GM12865 (cell line): ENCODE measurements around the gene FRMD3.
A peak's percentile ranks its signal among the peaks of the same experiment; 100 is the strongest.

ENCODE experiments used
- DNase-seq: peaks from one replicate; pipeline ENCODE4 v3.0.0; 2010; ENCODE audit warnings: low read depth
- H3K4me3 ChIP-seq: 2 replicates; pipeline ENCODE4 v1.5.1; 2011; ENCODE audit warnings: mild to moderate bottlenecking, low read depth, low read length, control low read depth
- TF ChIP-seq, protein P1 (sequence below): IDR thresholded peaks from 2 replicates; pipeline ENCODE4 v1.5.1; 2011; ENCODE audit warnings: low read length, control low read depth, low read depth, inconsistent platforms; ENCODE audit not compliant: insufficient read depth; ENCODE audit errors: missing control alignments

Gene FRMD3

DNA sequence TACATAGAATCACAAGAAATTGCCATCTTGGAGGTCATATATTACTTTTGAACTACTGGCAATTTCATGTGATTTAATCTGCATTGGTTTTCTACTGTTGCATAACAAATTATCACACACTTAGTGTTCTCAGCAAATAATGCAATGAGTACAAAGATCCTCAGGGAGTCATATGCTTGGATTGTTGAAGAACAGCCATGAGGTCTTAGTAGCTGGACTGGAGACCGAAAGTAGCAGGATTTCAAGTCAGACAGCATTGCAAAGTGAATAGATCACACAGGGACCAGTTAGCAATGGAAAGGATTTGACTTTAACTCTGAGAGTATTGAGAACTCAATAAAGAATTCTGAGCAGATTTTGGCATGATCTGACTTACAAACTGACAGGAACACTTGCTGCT, 32.2 kb upstream of the FRMD3 start:
- H3K4me3 ChIP-seq: no peak overlapping the region
- TF ChIP-seq, protein P1, sequence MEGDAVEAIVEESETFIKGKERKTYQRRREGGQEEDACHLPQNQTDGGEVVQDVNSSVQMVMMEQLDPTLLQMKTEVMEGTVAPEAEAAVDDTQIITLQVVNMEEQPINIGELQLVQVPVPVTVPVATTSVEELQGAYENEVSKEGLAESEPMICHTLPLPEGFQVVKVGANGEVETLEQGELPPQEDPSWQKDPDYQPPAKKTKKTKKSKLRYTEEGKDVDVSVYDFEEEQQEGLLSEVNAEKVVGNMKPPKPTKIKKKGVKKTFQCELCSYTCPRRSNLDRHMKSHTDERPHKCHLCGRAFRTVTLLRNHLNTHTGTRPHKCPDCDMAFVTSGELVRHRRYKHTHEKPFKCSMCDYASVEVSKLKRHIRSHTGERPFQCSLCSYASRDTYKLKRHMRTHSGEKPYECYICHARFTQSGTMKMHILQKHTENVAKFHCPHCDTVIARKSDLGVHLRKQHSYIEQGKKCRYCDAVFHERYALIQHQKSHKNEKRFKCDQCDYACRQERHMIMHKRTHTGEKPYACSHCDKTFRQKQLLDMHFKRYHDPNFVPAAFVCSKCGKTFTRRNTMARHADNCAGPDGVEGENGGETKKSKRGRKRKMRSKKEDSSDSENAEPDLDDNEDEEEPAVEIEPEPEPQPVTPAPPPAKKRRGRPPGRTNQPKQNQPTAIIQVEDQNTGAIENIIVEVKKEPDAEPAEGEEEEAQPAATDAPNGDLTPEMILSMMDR: no peak
- no peak for DNase-seq

DNA sequence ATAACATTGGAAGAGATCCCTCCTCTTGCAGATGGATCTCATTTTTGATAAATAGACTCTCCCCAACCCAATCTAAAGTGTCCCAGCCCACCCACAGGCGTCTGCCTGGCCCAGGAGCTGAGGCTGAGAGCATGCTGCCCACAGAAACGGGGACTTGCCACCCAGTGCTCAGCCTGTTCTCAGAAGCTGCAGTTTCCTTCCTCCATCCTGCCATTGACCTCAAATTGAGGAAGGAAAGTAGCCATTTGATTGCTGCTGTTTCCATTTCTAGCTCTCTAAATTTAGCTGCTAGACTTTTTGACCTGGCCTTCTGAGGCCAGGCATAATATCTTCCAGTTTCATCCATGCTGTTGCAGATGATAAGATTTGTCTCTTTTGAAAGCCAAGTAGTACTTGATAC, 31.1 kb upstream of the FRMD3 start:
- peak; percentile 12 for DNase-seq
- no peak overlapping the region for H3K4me3 ChIP-seq

GRCh38 chr9:83563360-83563759, 25.2 kb upstream of the FRMD3 start:
- DNase-seq: no peak
- TF ChIP-seq, protein P1: no peak

More for the DNA sequence above, 31.1 kb upstream of the FRMD3 start:
- TF ChIP-seq, protein P1: no peak

GRCh38 chr9:83560169-83560826, 22.1 kb upstream of the FRMD3 start:
- TF ChIP-seq, protein P1: no peak
- no peak overlapping the region for H3K4me3 ChIP-seq
- DNase-seq: no peak

More at GRCh38 chr9:83563360-83563759, 25.2 kb upstream of the FRMD3 start:
- H3K4me3 ChIP-seq: no peak overlapping the region

- H3K4me3 ChIP-seq: no peak overlapping the region
- DNase-seq: no peak
- TF ChIP-seq, protein P1: no peak
These were observed 19.6 kb upstream of the FRMD3 start for GRCh38 chr9:83557771-83558170.

DNA sequence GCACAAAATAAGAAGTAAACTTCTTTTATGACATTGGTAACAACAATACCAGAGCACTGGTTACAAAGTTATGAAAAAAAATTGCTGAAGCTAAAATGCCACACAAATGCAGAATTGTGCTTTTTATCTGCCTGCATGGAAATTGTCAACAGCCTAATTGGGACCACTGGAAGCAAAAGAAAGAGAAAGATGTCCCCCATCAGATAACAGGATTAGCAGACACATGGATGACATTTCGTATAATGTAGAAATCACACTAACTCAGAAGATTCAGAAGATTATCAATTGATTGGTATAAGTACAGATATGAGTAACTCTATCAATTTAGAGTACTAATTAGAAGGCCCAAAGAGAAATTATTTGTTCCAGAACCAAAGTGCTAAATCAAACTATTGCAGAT, 19.1 kb upstream of the FRMD3 start:
- TF ChIP-seq, protein P1: no peak
- DNase-seq: no peak
- no peak overlapping the region for H3K4me3 ChIP-seq

GRCh38 chr9:83554278-83554677, 16.1 kb upstream of the FRMD3 start:
- DNase-seq: no peak
- TF ChIP-seq, protein P1: no peak
- H3K4me3 ChIP-seq: no peak overlapping the region
